ENCODE measurements around the gene GPR61. TPM values are rescaled to one million over a fixed set of nuclear protein-coding genes. Genes with fewer than 3 reads are reported as not detected.
A peak's percentile ranks its signal among the peaks of the same experiment; 100 is the strongest.

GPR61 gene
- total and polyA plus RNA-seq, 3 donors from 2014 or later = 0.91 to 4.1 (median 2.5) TPM

GRCh38 chr1:109528712-109529111 is 11.0 kb upstream of the GPR61 start:
- H3K4me3 ChIP-seq = no peak overlapping the region
- no peaks in the 10 kb centered on the region for H3K27me3 ChIP-seq
- peaks cover 38% of the 10 kb centered on the region for H3K4me1 ChIP-seq
- intact Hi-C loops (cut with DNase I; ENCODE audit: low total_unique reads) = no loop called here
- H3K36me3 ChIP-seq (ENCODE audit: low read depth, missing control alignments) = no peaks in the 10 kb centered on the region
- TF ChIP-seq POLR2A (IDR thresholded peaks at IDR 0.05) = no peak
- TF ChIP-seq CTCF (IDR thresholded peaks at IDR 0.05) = no peak
- no peak overlapping the region for H3K27ac ChIP-seq
- H3K9me3 ChIP-seq = no peaks in the 10 kb centered on the region
- no peak for DNase-seq
- 87 to 100% methylated on average over 1 to 3 of the region's 3 CpGs for WGBS, 2 donors

DNA sequence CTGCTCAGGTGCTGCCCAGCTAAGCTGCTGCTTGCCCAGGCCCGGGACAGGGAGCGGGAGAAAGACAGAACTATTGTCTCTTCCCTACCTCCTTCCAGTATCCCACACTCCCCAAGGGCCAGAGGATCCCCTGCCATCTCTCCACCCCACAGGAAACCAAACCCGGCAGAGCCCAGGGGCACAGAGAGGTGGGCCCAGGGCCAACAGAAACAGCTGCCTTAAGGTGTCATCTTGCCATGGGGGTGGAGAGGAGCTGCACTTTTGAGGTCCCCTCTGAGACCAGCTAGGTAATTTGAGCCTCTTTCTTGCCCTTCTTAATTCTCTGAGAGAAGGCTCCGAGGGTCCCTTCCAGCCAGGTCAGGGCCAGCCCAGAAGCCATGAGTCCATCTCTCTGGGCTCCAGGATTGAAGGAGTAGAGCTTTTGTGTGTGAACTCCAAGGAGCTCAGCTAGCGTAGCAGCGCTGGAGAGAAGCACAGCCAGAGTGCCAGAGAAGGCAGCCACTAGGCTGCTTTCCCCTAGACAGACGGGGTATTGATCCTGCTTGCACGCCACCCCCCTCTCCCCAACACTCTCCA is 9.7 kb upstream of the GPR61 start:
- Histone ChIP-seq H3K27me3 (no peaks in the 10 kb centered on the region), H3K9me3 (no peaks in the 10 kb centered on the region), H3K36me3 (ENCODE audit: low read depth, missing control alignments) (no peaks in the 10 kb centered on the region), H3K4me1 (peaks cover 38% of the 10 kb centered on the region), H3K4me3 (no peak overlapping the region), H3K27ac (no peak overlapping the region)
- 63 to 73% methylated on average over 8 of the region's 8 CpGs for WGBS, 2 donors
- DNase-seq = no peak
- TF ChIP-seq POLR2A (IDR thresholded peaks at IDR 0.05) (no peak), CTCF (IDR thresholded peaks at IDR 0.05) (no peak)
- intact Hi-C loops (cut with DNase I; ENCODE audit: low total_unique reads) = loop anchor here (5.0 kb wide), 1 partner anchor 38 kb away; the partner anchor contains the start of gene CYB561D1

- H3K4me3 ChIP-seq = no peak overlapping the region
- TF ChIP-seq POLR2A (IDR thresholded peaks at IDR 0.05) = no peak
- no peak for TF ChIP-seq CTCF (IDR thresholded peaks at IDR 0.05)
- H3K27me3 ChIP-seq = no peaks in the 10 kb centered on the region
- H3K27ac ChIP-seq = no peak overlapping the region
- WGBS, 2 donors = 55 to 67% methylated on average over 3 to 13 of the region's 13 CpGs
- H3K4me1 ChIP-seq = peaks cover 38% of the 10 kb centered on the region
- DNase-seq = no peak
- no peaks in the 10 kb centered on the region for H3K9me3 ChIP-seq
- H3K36me3 ChIP-seq (ENCODE audit: low read depth, missing control alignments) = no peaks in the 10 kb centered on the region
- intact Hi-C loops (cut with DNase I; ENCODE audit: low total_unique reads) = loop anchor here (5.0 kb wide), 1 partner anchor 38 kb away; the partner anchor contains the start of gene CYB561D1
Measured at GRCh38 chr1:109530457-109531087, 9.1 kb upstream of the GPR61 start.

DNA sequence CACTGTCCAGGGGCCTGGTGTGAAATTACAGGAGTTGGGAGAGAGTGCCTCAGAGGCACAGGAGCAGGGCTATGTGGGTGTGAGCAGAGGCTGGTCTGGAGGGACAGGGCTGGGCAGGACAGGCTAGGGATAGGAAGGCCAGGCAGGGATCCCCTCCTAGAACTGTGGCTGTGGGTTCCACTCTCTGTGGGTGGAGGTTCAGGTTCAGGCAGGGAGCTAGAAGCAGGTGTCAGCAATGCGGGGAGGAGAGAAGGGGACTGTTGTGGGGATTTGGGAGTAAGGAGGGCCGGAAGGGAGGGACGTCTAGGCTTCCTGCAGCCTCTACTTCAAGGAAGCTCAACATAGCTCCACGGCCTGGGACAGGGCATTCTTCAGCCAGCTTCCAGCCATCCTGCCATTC is 8.3 kb upstream of the GPR61 start:
- TF ChIP-seq CTCF (IDR thresholded peaks at IDR 0.05) (no peak), POLR2A (IDR thresholded peaks at IDR 0.05) (no peak)
- Histone ChIP-seq H3K4me1 (peaks cover 44% of the 10 kb centered on the region), H3K9me3 (no peaks in the 10 kb centered on the region), H3K36me3 (ENCODE audit: low read depth, missing control alignments) (no peaks in the 10 kb centered on the region), H3K27me3 (no peaks in the 10 kb centered on the region), H3K27ac (peak overlapping the region in 1 of 2 donors; percentile 24), H3K4me3 (no peak overlapping the region)
- 57 to 81% methylated on average over 3 to 4 of the region's 4 CpGs for WGBS, 2 donors
- intact Hi-C loops (cut with DNase I; ENCODE audit: low total_unique reads) = loop anchor here (5.0 kb wide), 1 partner anchor 39 kb away; the partner anchor contains the start of gene CYB561D1
- no peak for DNase-seq
